GM18508 (cell line): Measurements from ENCODE around the gene CUL4A.
A peak's percentile ranks its signal among the peaks of the same experiment; 100 is the strongest.

Experiments used
- ATAC-seq: cut with Tn5 transposase; IDR thresholded peaks from one replicate; pipeline ENCODE4 v1.9.1; 2021; ENCODE audit warnings: moderate number of reproducible peaks; ENCODE audit not compliant: insufficient read depth, unreplicated experiment

CUL4A gene

GRCh38 chr13:113207460-113207859, 2.0 kb upstream of the CUL4A start:
- ATAC-seq: no peak

DNA sequence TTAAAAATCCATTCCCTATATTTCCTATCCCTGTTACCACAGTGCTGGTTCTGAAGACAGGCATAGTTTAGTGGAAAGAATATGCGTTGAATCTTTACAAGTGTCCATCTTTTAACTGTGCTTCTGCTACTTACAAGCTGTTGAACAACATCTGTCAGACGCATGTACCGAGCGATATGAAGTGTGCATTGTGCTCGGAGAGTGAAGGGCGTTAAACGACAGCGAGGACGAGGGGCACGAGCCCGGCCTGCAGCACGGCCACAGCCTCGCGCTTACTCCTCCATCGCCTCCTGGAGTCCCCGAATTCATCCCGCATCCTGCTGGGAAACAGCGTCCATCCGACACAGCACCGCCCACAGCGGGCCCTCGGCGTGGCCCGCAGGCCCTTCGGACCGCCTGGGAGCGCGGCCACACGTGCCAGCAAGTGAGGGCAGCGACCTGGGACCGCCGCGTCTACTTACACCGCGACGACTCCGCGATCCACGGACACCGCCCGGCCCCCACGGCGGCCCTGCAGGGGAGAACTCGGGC, 1.5 kb upstream of the CUL4A start:
- no peak for ATAC-seq

DNA sequence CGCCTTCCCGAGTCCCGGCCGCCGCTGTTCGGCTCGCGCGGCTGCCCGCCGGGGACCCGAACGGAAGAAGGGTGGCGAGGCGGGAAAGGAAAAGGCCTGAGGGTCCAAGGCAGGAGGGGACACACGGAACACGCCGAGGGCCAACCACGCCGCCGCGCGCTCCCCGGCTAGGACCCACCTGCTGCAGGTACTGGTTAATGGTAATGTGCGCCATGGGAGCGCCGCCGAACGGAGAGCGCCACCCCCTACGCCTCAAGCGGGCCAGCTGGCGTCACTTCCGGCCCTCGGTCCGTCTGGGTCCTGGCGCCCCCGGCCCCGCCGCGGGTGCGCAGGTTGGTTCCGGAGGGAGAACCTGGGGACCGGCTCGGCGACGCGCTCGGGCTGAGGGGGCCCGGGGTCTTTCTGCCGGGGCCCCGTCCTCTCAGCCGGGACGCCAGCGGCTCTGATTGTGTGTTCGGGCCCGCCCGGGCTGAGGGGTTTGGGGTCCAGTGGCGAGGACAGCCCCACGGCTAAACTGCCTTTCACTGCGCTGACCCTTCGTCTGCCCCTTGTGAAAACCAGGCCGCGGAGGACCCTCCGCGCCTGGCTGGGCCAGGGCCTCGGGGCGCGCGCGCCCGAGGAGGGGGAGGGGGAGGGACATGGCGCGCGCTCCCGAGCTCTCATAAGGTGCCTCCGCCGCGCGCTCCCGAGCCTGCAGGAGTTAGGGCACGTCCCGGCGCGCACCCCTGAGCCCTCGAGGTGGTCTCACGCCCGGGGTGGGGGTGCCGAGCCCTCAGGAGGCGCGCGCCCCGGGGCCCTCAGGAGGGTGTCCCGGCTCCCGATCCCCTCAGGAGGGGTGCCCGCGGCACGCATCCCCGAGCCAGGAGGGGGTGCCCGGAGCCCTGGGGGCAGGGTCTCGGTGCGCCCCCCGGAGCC, 735 bp upstream of the CUL4A start, which contains the start of gene PCID2:
Gene PCID2, minus strand, starts transcription at position 249 of the 915 bp plus-strand sequence. Its CDS starts 35 bp downstream, at position 214.
- ATAC-seq: peak; percentile 50

- ATAC-seq: no peak
These were observed 477 bp downstream of the CUL4A start for GRCh38 chr13:113209759-113210421.

GRCh38 chr13:113210833-113211232, 1.4 kb downstream of the CUL4A start:
- ATAC-seq: no peak

DNA sequence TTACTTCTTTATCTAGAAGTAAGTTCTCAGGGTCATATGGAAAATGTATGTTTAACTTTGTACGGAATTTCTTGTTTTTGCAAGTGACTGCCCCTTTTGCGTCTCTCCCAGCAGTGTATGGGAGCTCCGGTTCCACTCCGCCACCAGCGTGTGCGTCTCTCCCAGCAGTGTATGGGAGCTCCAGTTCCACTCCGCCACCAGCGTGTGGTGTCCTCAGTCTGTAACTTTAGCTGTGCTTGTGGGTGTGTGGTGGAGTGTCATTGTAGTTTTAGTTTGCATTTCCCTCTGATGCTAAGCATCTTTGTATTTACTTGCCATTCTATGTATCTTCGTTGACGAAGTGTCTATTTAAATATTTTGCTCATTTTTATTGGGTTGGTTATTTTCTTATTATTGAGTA, 2.4 kb downstream of the CUL4A start:
- no peak for ATAC-seq

DNA sequence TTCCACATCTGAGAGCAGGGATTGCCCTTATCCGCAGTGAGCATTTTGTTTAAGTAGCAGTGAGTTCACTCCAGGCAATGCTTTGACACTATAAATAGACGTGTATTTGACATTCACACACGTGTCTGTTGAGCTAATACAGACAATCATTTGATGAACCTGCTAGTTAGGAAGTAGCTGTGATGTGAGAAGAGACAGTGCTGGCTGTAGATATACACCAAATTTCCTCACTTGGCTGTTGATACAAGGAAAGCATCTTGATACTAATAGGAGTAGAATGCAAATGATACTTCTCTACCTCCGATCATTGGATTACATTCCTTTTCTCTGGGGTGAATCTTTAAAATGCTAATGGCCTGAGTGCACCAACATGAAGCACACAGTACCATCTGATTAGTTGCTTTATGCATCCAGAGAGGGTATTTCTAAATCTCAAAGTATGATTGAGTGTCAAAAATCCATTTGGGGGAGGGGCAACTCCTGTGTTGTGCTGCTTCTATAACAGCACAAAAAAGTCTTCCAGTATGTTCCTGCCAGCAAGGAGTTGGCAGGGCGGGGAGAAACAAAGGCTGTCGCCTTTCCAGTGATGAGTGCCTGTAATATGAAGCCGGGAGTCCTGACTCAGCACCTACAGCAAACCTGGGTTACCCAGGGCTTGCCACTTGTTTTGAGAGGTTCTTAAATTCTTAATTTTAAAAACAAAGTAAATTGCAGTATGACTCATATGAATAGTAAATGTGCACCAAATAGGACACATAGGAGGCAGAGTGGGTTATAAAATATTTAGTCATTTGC, 7.0 kb downstream of the CUL4A start:
- no peak for ATAC-seq

DNA sequence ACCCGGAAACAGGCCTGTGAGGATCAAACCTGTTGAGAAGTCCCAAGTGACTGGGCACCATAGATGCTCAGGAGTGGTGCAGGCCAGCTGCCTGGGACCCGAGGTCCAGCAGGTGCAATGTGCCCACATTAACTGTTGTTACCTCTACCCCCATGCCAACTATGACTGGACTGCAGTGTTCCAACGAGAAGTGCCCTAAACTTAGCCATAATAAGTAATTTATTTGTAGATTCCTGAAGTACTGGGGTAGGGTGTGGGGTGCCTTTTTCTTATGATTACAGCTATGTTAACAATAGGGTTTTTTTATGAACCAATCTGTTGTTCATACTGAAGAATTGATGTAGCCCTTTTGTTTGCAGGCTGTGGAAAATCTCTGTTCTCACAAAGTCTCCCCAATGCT, 9.2 kb downstream of the CUL4A start:
- no peak for ATAC-seq

GRCh38 chr13:113219256-113219940, 10.0 kb downstream of the CUL4A start:
- ATAC-seq: no peak

- no peak for ATAC-seq
These were observed 10.8 kb downstream of the CUL4A start for GRCh38 chr13:113220141-113220598.

DNA sequence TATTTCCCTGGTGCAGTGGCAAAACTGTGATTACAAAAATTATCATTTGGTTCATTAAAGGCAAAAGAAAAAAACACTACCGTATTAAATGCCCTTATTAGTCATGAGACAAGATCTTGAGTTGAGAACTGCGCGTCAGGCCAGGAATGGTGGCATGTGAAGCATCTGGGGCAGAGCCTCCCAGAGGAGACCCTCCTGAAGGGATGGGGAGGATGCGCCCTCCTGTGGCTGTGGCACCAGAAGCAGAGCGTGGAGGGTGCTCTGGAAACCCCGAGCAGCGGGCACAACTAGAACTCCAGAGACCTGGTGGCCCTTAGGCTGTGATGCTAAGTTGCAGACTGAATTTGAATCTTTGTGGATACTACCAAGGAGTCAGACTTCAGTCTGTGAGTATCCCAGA, 11.5 kb downstream of the CUL4A start:
- ATAC-seq: no peak

DNA sequence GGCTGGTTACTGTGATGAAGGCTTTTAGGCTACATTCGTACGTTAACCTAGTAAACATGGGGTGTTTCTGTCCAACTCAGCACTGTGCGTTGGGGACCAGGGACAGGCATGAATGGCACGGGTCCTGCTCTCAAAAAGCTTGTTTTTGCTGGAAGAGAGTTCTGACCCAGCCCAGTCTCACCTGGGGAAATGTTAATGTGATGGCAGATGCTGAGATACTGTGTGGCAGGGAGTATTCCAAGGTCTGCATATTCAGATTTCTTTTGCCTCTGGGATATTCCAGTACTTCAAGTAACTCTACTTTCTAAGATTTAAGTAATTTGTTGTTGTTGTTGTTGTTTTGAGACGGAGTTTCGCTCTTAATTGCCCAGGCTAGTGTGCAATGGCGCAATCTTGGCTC, 13.7 kb downstream of the CUL4A start:
- ATAC-seq: no peak

DNA sequence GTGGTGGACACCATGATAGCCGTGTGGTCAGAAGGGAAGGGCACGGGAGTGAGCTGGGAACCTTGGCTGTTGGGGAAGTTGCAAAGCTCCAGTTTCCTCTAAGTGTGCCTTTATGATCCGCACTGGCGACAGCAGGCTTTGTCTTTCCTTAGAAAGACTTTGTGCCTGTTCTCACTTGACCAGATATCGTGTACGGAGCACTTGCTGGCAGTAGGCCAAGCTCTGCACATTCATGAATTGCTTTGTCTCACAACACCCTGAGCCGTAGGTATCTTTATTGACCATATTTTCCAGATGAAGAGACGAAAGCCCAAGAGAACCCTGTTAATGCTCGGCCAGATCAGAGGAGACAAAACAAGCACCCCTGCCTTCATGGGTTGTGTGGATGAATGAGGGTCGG, 15.1 kb downstream of the CUL4A start:
- ATAC-seq: no peak

DNA sequence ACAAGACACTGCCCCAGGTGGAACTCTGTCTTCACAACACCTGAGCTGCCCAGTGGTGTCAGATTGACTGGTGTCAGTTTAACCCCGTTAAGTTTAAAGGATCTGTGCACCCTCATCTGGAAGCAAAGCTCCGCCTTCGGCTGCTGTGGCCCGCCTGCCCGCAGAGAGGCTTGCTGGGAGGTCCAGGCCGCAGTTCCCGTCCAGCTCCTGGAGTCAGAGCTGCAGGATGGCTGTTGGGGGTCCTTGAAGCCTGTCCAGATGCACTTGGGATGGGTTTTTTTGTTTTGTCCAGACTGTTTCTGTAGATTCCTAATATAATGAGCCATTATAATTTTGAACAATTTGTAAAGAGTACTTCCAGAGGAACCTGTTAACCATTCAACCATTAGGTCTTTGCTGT, 16.1 kb downstream of the CUL4A start:
- no peak for ATAC-seq

DNA sequence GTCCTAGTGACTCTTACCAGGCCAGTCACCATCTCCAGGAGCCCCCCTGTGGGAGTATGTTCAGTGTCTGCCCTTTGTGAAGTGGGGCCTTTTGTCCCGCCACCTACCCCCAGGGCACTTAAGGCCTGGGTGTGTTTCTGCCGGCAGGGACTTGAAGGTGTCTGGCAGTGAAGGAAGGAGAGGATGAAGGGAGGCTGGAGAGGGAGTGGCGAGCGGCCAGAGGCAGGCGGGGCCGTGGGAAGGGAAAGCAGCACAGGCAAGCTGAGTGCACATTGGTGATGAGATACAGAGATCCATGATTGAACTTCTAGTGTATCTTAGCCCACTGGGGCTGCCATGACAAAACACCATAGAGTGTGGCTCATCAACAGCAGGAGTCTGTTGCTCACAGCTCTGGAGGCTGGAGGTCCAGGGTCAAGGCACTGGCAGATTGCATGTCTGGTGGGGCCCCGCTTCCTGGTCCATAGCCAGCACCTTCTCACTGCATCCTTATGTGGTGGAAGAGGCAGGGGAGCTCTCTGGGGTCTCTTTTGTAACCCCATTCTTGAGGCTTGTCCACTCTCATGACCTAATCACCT, 17.5 kb downstream of the CUL4A start:
- no peak for ATAC-seq

- no peak for ATAC-seq
These were observed 19.7 kb downstream of the CUL4A start for GRCh38 chr13:113229161-113229560.

DNA sequence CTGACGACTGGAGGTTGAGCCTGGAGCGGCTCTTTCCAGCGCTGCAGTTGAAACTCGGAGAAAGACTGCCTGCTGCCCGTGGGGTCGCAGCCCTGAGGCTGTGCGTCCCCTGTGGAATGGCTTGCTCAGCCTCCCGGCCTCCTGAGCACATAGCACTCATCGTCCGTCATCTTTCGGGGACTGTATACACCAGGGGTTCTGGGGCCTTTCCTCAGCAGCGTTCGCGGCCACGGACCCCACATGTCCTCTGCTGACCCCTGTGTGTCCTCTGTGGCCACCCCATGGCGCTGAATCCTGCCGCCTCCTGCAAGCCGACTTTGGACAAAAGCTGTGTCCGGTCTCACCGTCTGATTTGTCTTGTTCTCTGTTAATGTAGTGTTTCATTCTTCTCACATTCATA, 20.4 kb downstream of the CUL4A start:
- ATAC-seq: no peak

DNA sequence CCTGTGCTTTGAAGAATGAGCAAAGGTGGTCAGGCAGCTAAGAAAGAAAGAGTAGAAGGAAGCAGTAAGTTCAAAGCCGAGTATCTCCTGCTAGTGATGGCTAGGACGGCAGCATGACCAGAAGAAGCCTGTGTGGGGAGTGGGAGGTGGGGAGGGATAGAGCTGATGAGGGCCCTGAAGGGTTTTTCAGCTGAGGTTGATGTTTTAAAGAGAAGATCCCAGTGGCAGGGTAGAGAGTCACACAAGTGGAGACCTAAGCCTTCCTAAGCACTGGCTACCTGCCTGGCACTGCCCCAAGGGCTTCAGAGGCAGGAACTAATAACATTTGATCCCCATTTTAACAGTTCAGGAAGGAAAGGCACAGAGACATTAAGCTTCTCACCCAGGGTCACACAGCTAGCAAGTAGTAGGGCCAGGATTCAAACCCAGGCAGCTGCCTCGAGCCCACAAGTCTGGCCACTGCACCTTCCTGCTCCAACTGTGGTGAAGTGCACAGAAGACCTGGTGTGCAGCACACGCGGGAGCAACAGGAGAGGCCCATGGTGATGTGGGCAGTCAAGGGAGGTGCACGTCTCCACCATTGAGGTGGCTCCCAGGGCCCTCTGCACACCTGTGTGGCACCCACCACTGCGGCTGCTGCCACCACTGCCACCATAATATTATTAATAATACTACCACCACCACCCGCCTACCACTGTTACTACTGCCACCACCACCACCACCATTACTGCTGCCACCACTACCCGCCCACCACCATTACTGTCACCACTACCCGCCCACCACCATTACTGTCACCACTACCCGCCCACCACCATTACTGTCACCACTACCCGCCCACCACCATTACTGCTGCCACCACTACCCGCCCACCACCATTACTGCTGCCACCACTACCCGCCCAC, 22.1 kb downstream of the CUL4A start:
- ATAC-seq: no peak
